Measurements from ENCODE around the gene STX2. TPM values are rescaled to one million over a fixed set of nuclear protein-coding genes. Genes with fewer than 3 reads are reported as not detected.

Gene STX2
- total RNA-seq, 4 donors from 2014 or later, result 30.6 to 37.6 (median 33.5) TPM

- no peak for TF ChIP-seq CTCF (IDR thresholded peaks at IDR 0.05)
- ATAC-seq (ENCODE audit: low FRiP score), result no peak
Measured at GRCh38 chr12:130743606-130744005, 95.4 kb downstream of the STX2 start.

GRCh38 chr12:130743176-130743575, 95.9 kb downstream of the STX2 start:
- no peak for TF ChIP-seq CTCF (IDR thresholded peaks at IDR 0.05)
- no peak for ATAC-seq (ENCODE audit: low FRiP score)
- DNase-seq (ENCODE audit: low spot score), result no peak

More at GRCh38 chr12:130743606-130744005, 95.4 kb downstream of the STX2 start:
- no peak for DNase-seq (ENCODE audit: low spot score)

- no peak for TF ChIP-seq CTCF (IDR thresholded peaks at IDR 0.05)
- ATAC-seq (ENCODE audit: low FRiP score), result no peak
Measured at GRCh38 chr12:130742716-130743115, 96.3 kb downstream of the STX2 start.

DNA sequence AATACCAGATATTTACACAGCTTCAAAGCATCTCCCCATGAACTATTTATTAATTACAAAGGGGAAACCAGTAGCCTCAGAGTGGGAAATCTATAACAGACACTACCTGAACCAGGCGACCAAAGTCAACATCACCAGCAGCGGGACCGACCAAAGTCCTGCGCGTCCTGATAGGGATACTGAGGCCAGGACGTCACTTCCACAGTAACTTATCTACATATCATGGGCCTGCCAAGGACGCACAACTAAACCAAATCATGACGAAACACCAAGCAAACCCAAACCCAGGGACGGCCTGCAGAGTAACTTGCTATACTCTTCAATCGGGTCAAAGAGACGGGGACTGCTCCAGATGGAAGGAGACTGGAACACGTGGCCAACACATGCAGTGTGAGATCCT, 96.9 kb downstream of the STX2 start:
- TF ChIP-seq CTCF (IDR thresholded peaks at IDR 0.05), result no peak

More at GRCh38 chr12:130742716-130743115, 96.3 kb downstream of the STX2 start:
- DNase-seq (ENCODE audit: low spot score), result no peak

More for the DNA sequence above, 96.9 kb downstream of the STX2 start:
- DNase-seq (ENCODE audit: low spot score) (no peak), ATAC-seq (ENCODE audit: low FRiP score) (no peak)

Small RNAs within 50 kb of the gene (small RNA-seq; reads per million reads assigned to genes)
- not detected for gene RNU6-1077P

Other genes with a start within 250 kb of the STX2 start
- gene RIMBP2, start 123.0 kb downstream of the STX2 start, total RNA-seq, result 1 to 10 TPM in 2 of 4 donors, under 1 TPM in 1, not detected in 1; 0.36 to 3.2 (median 1.6) TPM
- gene RAN, start 32.8 kb upstream of the STX2 start, total RNA-seq, result 100 to 1,000 TPM; 159 to 468 (median 228) TPM
- 10 to 100 TPM; 34.3 to 98.6 (median 52.4) TPM for gene ADGRD1, start 114.7 kb upstream of the STX2 start, total RNA-seq